Mononuclear cell (primary cell): Measurements from ENCODE around the gene CDIP1. TPM values are rescaled to one million over a fixed set of nuclear protein-coding genes. Genes with fewer than 3 reads are reported as not detected.

Source experiments
- H3K27me3 ChIP-seq: 2 replicates; pipeline ENCODE4 v1.6.0; 2011; ENCODE audit warnings: low read length, control low read depth; ENCODE audit not compliant: insufficient read depth
- H3K4me1 ChIP-seq: 2 replicates; pipeline ENCODE4 v1.5.1; 2011; ENCODE audit warnings: mild to moderate bottlenecking, low read length, control low read depth; ENCODE audit not compliant: insufficient read depth
- H3K4me3 ChIP-seq: 2 replicates; pipeline ENCODE4 v1.5.1; 2011; ENCODE audit warnings: mild to moderate bottlenecking, low read length, moderate library complexity
- H3K9me3 ChIP-seq: 2 replicates; pipeline ENCODE4 v1.5.1; 2011; ENCODE audit warnings: low read depth, mild to moderate bottlenecking, control low read depth, low read length
- total RNA-seq: library from RNA; depleted of rRNA; stranded (reverse); fragments of >200 nt; gene quantifications from one replicate; pipeline ENCODE4 v1.2.3, GENCODE V29; 2012

The CDIP1 gene
- total RNA-seq, 1 donor: 8.0 TPM

DNA sequence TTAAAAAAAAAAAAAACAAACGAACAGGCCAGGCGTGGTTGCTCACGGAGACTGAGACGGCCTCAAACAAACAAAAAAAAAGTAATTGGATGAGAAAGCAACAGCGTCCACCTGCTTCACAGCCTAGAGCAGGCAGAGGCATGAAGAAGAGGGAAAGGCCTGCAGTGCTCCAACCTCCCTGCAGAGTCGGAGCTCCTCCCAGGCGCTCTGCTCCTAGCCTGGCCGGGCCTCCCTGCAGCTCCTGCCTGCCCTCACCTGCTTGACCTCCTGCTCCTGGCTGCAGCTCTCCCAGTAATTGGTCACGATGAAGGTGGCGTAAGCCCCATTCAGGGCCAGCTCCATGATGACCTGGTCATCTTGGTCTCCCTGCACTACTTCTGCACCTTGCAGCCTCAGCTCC lies 69.6 kb downstream of the CDIP1 start:
- Histone ChIP-seq H3K4me1 (peaks cover 20% of the 10 kb centered on the region), H3K4me3 (no peak overlapping the region), H3K27me3 (no peaks in the 10 kb centered on the region), H3K9me3 (no peaks in the 10 kb centered on the region)

DNA sequence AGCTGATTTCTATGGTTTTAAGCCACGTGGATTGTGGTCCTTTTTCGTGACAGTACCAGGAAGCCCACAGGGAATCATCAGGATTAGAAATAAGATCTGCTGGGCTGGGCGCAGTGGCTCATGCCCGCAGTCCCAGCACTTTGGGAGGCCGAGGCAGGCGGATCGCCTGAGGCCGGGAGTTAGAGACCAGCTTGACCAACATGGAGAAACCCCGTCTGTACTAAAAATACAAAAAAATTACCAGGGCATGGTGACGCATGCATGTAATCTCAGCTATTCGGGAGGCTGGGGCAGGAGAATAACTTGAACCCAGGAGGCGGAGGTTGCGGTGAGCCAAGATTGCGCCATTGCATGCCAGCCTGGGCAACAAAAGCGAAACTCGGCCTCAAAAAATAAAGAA lies 70.7 kb downstream of the CDIP1 start:
- Histone ChIP-seq H3K4me1 (peaks cover 15% of the 10 kb centered on the region), H3K4me3 (no peak overlapping the region), H3K27me3 (no peaks in the 10 kb centered on the region), H3K9me3 (no peaks in the 10 kb centered on the region)

DNA sequence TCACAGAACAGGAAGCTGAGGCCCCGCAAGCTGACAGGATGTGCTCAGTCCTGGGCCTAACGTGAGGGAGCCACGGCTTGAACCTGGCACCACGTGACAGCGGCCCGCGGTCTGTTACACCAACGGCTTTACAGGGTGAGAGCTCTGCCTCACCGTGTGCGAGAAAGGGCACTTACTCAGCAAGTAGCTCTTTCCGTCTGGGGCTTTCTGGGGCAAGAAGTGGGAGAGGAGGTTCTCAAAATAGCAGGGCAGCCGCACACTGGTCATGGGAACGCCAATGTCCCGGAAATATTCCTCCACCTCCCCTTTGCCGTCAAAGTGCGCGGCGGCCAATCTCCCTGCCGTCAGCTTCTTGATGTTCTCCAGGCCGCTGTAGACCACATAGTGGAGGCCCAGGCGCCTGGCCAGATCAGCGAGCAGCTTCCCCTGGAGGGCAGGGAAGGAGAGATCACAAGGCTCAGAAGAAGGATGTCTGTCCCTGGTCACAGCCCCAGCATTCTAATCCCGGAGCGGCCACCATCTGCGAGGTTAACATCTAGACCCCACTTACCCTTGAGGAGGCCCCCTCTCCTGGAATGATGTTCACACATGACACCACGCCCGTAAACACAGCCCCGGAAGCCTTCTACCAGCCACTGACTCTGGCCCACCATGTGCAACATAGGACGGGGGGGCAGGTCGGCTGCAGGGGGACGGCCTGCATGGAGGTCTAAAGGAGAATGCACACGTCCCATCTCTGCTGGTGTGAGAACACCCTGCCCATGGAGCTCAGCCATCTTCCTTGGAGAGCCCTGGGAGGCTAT lies 72.4 kb downstream of the CDIP1 start:
- Histone ChIP-seq H3K9me3 (no peaks in the 10 kb centered on the region), H3K27me3 (no peaks in the 10 kb centered on the region), H3K4me1 (peaks cover 15% of the 10 kb centered on the region), H3K4me3 (no peak overlapping the region)

DNA sequence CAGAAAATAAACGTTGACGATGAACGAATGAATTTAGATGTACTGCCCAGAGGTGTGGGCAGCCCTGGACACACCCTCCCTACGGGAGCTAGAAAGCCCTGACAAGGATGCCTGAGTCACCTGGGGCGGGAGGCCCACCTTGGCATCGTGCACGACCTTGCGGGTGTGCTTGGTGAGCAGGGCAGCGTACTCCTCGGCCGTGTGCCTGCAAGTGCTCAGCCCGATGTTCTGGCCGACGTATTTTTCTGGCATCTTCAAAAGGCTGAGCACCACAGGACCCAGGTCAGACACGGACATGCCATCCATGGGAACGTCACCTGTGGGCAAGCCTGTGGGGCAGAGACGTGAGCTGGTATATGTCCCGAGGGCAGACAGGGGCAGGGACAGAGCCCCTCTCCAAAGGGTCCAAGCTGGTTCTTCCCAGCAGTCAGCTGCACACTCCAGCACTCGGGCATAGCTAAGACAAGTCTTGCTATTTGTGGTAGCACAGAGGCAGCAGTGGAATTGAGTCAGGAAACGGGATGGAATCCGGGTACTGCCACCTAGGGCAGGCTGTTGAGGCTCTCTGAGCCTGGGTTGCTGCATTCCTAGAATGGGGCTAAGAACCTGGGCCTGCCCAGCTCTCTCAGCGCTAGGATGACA lies 74.9 kb downstream of the CDIP1 start:
- H3K27me3 ChIP-seq: no peaks in the 10 kb centered on the region
- H3K4me1 ChIP-seq: peaks cover 30% of the 10 kb centered on the region
- H3K4me3 ChIP-seq: no peak overlapping the region
- no peaks in the 10 kb centered on the region for H3K9me3 ChIP-seq

DNA sequence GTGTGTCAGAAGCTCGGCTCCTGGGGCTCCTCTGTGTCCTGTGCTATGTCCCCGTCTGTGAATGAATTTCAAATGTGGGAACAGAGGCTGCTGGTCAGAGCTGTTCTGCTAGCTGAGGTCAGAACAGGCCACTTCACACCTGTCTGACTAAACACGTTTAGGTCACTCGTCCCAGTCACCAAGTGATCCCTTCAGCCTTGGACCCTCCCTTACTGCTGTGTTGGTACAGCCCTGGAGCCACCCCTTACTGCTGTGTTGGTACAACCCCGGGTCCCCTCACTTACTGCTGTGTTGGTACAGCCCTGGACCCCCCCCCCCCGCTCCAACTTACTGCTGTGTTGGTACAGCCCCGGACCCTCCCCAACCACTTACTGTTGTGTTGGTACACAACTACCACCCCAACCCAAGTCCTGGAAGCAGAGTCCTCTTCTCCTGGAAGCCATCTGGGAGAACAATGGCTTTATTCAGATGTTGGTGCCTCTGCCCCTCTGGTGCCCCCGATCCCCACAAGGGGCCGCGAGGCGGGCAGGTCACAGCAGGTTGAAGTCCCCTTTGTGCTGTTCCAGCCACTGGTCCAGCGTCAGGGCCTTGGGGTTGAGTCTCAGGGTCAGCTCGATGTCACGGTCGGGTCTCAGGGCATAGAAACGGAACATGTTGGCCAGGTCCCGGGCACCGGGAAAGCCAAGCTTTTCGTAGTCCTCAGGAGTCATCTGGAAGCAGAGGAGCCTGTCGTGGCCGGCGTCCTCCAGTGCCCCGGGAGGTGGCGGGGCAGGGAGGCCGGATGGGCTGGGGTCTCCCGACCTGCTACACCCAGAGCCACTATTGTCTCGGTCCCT lies 77.1 kb downstream of the CDIP1 start:
- Histone ChIP-seq H3K4me3 (no peak overlapping the region), H3K4me1 (peaks cover 26% of the 10 kb centered on the region), H3K9me3 (no peaks in the 10 kb centered on the region), H3K27me3 (no peaks in the 10 kb centered on the region)

DNA sequence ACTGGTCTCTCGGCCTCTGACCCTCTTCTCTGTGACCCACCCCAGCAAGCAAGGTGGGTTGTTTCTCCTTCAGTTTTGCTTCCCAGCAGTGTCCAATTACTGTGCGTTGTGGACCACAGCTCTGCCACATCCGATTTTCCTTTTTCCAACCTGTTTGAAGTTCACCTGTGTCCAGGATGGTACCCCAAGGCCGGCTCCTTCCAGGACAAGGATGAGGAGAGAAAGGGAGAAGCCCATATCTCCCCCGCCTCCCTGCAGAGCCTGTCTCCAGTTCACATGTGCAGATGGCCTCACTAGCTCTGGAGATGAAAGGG lies 77.7 kb downstream of the CDIP1 start:
- no peaks in the 10 kb centered on the region for H3K9me3 ChIP-seq
- H3K4me1 ChIP-seq: peaks cover 20% of the 10 kb centered on the region
- no peak overlapping the region for H3K4me3 ChIP-seq
- no peaks in the 10 kb centered on the region for H3K27me3 ChIP-seq

Other genes with a start within 250 kb of the CDIP1 start
- gene GLIS2, start 222.7 kb downstream of the CDIP1 start, total RNA-seq: under 0.01 TPM
- 5.4 TPM for gene PAM16, start 187.5 kb downstream of the CDIP1 start, total RNA-seq
- 0.31 TPM for gene VASN, start 166.9 kb downstream of the CDIP1 start, total RNA-seq
- gene CORO7, start 122.2 kb downstream of the CDIP1 start, total RNA-seq: 235 TPM
- gene DNAJA3, start 112.9 kb downstream of the CDIP1 start, total RNA-seq: 8.4 TPM
- 24.8 TPM for gene NMRAL1, start 64.1 kb downstream of the CDIP1 start, total RNA-seq
- gene HMOX2, start 62.4 kb downstream of the CDIP1 start, total RNA-seq: 26.7 TPM
- gene C16orf96, start 17.6 kb upstream of the CDIP1 start, total RNA-seq: 0.42 TPM
- 7.9 TPM for gene UBALD1, start 76.1 kb upstream of the CDIP1 start, total RNA-seq
- gene MGRN1, start 86.1 kb upstream of the CDIP1 start, total RNA-seq: 40.8 TPM
- 28.0 TPM for gene NUDT16L1, start 154.8 kb upstream of the CDIP1 start, total RNA-seq
- 3.8 TPM for gene ANKS3, start 195.5 kb upstream of the CDIP1 start, total RNA-seq
- not detected for gene DNAAF8, start 195.8 kb upstream of the CDIP1 start, total RNA-seq
- 7.7 TPM for gene ZNF500, start 228.4 kb upstream of the CDIP1 start, total RNA-seq
- not detected for gene SEPTIN12, start 249.6 kb upstream of the CDIP1 start, total RNA-seq